IPS-NIHi7 (cell line): ENCODE data around the gene POLR2I.
"Not testable (repeated sequence)": the region's sequence is repeated elsewhere in the genome, so short reads cannot be mapped to it uniquely, and the experiment has no call there.

ENCODE experiments used
- DNase-seq: peaks from one replicate; pipeline ENCODE4 v3.0.0; 2012; ENCODE audit warnings: mixed read lengths; ENCODE audit errors: extremely low spot score

Gene POLR2I

DNA sequence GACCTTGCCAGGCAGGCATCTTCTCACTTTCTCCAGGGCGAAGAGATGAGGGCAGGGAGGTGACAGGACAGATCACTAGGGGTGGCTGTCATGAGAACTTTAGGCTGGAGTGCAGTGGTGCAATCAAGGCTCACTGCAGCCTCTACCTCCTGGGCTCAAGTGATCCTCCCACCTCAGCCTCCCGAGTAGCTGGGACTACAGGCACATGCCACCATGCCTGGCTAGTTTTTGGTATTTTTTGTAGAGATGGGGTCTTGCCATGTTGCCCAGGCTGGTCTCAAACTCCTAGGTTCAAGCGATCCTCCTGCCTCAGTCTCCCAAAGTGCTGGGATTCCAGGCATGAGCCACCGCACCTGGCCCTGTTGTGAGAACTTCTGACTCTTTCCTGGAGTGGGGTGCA is 20.2 kb upstream of the POLR2I start:
- DNase-seq = not testable (repeated sequence)

DNA sequence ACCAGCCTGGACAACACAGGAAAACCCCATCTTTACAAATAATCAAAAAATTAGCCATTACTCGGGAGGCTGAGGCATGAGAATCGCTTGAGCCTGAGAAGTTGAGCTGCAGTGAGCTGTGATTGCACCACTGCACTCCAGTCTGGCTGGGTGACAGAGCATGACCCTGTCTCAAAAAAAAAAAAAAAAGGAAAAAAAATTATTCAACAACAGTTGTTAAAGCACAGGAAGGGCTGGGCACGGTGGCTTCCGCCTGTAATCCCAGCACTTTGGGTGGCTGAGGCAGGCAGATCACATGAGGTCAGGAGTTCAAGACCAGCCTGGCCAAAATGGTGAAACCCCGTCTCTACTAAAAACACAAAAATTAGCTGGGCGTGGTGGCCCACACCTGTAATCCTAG is 16.5 kb upstream of the POLR2I start:
- DNase-seq = not testable (repeated sequence)

DNA sequence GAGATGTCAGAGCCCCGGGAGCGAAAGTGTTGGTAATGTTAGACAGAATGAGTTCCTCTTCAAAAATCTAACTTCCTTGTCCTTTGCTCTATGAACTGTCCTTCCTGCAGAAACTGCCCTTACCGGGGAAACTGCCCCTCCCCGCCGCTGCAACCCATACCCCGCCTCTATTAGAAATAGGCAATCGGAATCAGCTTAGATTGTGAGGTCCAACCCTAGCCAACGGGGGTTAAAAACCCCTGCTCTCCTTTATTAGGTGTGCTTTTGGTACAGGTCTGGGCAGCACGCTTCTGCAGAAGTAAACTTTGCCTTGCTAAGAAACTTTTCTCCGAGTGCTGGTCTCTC is 13.7 kb upstream of the POLR2I start:
- DNase-seq = no peak

DNA sequence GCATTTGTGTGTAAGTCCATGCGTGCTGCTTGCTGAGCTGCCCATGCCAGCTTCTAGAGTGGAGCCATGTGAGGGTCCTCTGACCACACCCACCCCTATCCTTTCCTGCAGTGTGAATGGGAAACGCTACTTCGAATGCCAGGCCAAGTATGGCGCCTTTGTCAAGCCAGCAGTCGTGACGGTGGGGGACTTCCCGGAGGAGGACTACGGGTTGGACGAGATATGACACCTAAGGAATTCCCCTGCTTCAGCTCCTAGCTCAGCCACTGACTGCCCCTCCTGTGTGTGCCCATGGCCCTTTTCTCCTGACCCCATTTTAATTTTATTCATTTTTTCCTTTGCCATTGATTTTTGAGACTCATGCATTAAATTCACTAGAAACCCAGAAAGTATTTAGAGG is 10.9 kb upstream of the POLR2I start:
- DNase-seq = no peak

DNA sequence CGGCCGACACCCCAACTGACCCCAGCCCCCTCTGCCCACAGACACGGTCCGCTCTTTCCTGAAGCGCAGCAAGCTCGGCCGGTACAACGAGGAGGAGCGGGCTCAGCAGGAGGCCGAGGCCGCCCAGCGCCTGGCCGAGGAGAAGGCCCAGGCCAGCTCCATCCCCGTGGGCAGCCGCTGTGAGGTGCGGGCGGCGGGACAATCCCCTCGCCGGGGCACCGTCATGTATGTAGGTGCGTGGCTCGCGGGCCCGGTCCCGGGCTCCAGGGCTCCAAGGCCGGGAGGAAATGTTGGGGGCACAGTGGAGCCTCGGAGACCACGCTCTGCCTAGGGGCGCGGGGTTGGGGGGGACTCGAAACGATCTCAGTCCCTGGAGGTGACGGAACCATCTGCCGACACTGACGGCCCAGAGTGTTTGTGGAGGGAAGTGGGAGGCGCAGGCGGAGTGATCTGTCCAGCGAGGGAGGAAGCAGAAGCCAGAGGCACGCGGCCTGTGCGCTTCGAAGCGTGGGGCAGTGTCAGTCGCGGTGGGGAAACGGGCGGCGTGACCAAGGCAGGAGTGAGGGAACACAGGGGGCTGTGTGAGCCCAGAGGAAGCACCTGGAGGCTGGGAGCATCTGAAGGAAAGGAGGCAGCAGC is 6.9 kb upstream of the POLR2I start:
- no peak for DNase-seq

DNA sequence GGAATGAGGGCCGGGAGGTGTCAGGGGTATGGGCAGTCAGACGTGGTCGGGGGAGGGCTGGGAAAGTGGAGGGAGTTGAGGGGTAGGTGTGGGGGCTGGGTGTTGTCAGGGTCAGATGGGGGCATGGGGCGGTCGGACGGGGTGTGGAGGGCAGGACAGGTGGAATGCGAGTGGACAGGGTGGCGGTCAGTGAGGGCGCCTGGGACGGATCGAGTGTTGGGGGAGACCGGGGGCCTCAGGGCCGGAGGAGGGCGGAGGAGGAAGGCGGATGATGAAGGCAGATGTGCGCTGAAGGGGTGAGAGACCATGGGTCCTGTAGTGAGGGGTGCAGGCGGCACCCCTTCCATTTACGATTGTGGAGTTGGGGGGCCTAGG is 6.3 kb upstream of the POLR2I start:
- no peak for DNase-seq

DNA sequence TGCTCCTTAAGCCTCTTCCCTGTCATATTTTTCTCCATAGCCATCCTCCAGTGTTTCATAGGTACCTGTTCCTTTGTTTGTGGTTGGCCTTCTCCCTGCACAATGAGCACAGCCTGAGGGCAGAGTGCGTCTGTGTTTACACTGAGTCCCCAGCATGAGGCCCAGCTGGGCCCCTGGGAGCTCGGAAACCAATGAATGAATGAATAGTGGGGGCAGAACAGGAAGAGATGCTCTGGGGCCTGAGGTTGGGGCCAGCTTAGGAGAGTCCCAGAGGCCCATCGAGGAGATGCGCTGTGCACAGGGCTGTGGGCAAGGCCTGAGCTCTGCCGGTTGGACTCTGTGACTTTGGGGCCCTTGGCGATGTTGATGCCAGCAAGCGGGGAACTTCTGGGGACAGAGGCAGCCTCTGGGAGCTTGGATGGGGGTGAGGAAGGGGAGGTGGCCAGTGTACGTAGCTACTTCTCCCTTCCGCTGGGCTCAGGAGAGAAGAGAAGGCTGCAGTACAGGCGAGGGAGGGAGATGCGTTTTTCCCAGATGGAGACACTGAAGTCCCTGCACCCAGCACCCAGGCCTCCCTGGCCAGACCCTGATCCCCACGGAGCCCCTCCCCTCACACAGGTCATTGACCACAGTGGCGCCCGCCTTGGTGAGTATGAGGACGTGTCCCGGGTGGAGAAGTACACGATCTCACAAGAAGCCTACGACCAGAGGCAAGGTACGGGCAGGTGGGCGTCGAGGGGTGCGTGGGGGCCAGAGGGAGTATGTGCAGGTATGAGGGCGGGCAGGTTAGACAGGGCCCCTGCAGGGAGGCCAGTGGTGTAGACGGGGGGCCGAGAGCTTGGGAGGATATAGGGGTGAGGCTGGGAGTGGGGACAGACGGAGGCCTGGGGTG is 5.7 kb upstream of the POLR2I start:
- DNase-seq = no peak

DNA sequence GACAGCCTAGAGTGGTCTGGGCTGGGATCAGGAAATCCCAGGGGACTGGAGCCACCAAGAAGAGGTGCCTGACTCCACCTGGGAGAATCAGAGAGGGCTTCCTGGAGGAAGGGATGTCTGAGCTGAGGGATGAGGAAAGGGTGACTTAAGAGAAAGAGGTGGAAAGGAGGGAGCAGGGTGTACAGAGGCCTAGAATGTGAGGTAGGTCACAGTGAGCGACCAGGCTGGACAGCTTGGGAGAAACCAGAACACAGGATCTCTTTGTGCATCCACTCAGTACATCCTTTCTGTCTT is 1.6 kb upstream of the POLR2I start:
- DNase-seq = no peak

DNA sequence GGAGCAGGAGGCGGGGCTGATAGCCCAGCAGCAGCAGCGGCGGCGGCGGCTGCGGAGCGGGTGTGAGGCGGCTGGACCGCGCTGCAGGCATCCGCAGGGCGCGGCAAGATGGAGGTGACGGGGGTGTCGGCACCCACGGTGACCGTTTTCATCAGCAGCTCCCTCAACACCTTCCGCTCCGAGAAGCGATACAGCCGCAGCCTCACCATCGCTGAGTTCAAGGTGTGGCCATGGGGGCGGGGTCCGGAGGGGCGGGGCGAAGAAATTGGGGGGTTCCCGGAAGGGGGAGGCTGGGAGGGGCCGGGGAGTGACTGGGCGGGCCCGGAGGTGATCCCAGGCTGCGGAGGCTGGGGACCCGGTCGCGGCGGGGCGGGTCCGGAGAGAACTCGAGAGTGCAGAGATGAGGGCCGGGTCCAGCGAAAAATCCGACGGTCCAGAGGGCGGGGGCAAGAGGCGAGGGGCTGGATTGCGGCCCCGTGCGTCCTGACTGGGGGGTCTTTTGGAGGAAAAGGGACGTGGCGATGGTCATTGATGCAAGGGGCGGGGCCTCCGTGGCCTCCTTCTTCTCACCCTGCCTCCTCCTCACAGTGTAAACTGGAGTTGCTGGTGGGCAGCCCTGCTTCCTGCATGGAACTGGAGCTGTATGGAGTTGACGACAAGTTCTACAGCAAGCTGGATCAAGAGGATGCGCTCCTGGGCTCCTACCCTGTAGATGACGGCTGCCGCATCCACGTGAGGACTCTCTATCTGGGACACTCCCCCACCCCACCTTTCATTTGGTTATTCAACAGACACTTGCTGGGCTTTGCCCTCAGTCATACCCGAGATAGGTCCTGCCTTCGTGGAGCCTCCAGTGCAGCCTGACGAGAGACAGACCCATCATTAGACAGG is 1.0 kb upstream of the POLR2I start, which contains the start of gene TBCB:
TBCB (plus strand) TSS at position 16 of the 891 bp plus-strand sequence; CDS start at position 109, 93 bp downstream.
- DNase-seq = peak; percentile 75

DNA sequence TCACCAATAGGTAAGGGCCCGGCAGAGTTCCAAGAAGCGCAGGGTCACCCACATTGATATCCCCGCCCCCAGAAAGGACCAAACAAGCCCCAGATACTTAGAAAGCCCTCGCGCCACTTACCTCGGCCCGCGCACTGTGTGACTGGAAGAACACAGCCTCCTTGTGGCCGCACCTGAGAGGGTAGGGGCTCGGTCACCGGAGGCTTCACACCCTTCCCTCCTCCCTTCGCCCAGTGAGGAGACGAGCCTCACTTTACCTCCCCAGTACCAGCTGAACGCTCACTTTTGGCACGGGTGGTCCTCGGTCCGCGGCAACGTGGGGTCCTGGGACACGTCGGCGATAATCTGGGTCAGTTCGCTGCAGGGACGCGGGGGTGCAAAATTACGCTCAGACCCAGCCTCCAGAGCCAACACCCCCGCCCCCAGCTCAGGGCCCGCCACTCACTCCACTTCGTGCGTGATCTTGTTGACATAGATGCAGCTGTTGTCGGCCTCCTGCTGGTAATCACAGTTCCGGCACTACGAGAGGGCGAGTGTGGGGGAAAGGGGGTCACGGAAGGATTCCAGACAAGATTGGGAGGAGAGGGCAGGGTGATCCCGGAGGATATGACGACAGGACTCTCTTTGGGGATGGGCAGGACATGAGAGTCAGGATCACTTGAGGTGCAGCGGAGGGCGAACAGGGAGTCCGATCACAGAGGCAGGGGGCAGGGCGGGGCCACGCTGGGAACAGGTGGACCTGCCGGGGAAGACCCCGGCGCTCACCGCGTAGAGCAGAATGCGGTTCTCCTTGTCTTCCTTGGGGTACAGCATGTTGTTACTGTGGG is 568 bp downstream of the POLR2I start:
- DNase-seq = peak; percentile 42

DNA sequence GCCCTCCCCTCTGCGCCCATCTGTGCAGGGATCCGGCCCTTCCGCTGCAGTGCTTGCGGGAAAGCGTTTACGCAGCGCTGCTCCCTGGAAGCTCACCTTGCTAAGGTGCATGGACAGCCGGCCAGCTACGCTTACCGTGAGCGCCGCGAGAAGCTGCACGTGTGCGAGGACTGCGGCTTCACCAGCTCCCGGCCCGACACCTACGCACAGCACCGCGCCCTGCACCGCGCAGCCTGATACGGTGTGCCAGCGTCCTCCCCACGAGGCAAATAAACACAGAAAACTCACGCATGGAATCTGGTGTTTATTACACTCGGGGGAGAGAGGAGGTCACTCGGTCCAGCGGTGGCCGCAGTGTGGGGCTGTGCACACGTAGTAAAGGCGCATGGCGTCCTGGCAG is 1.2 kb downstream of the POLR2I start:
- DNase-seq = no peak

DNA sequence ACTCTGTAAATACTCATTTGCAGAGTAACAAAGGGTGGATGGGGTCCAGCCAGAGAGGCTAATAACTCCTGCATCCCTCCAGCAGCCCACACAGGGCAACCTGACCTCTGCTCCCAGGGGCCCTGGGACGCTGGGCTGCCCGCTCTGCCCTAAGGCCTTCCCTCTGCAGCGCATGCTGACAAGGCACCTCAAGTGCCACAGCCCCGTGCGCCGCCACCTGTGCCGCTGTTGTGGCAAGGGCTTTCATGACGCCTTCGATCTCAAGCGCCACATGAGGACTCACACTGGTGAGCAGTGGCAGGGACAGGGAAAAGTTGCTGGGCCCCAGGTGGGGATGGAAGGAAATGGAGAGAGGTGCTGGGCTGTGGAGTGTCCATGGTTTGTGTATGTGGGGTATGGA is 2.0 kb downstream of the POLR2I start:
- DNase-seq = no peak

DNA sequence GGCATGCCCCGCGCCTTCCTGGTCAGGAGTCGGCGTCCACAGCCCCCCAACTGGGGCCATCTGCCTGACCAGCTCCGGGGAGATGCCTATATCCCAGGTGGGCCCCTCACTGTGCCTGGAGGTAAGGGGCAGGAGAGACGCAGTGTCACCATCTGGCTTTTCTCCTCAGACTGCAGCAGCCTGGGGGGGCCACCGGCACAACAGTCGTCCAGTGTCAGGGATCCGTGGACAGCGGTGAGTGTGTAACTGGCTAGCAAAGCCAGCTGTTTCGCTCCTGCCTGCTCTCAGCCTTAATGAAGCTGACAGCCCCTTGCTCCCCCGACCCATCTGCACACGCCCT is 3.5 kb downstream of the POLR2I start:
- no peak for DNase-seq

DNA sequence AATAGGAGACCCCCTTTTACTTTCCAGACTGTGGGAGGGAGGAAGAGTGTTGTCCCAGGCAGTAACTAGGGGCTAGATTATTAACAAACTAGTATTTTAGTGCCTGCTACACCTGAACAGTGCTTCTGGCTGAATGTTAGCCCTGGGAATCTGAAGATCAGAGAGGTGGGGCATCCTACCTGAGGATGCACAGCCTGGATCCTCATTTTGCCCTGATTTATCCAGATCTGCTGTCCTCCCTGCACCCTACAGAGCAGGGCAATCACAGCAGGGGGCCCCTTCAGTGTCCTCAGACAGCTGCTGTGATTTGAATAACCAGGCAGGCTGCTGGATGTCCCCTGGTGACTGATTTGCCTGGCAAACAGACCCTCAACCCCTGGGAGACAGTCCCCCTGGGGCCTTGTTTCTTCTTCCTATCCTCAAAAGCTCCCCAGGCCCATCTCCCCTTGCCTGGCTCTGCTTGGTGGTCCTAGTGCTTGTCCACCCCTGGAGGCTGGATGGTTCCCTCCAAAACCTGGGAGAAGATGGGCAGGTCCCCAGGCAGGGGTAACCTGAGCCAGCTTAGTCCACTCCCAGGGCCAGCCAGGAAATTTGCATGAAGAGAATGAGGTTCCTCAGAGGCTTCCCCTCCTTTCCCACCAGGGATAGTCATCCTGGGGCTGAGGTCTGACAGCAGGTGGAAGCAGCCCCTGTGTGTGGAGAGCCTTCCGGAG is 4.0 kb downstream of the POLR2I start, which contains the start of gene OVOL3:
OVOL3 (plus strand) TSS at position 657 of the 713 bp plus-strand sequence. CDS start 60 bp downstream, outside the sequence.
- DNase-seq = peak; percentile 67

DNA sequence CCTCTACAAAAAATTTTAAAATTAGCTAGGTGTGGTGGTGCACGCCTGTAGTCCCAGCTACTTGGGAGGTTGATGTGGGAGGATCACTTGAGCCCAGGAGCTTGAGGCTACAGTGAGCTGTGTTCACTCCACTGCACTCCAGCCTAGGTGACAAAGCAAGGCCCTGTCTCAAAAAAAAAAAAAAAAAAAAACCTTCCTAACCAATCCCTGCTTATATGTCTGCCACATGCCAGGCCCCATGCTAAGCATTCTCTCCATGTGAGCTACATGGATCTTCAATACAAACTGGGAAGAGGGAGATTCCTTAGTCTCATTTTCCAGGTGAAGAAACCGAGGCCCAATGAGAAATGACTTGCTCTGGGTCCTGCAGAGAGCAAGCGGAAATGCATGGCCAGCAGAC is 6.0 kb downstream of the POLR2I start:
- no peak for DNase-seq

DNA sequence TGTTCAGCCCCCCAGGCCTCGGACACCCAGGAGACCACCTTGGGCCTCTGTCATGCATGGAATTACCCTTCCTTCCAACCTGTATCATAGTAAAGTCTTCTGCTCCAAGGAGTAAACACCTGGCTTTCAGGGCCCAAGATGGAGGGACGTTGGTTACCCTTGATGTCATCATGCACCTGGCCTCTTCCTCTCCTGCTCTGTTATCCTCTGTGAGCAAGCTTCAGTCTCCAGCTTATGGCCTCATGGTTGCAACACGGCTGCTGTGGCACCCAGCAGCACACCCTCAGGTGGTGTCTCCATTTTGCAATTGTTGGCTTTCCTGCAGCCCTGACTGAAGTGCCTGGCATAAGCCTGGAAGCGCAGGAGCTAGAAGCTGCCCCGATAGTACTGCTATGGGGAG is 7.7 kb downstream of the POLR2I start:
- no peak for DNase-seq

DNA sequence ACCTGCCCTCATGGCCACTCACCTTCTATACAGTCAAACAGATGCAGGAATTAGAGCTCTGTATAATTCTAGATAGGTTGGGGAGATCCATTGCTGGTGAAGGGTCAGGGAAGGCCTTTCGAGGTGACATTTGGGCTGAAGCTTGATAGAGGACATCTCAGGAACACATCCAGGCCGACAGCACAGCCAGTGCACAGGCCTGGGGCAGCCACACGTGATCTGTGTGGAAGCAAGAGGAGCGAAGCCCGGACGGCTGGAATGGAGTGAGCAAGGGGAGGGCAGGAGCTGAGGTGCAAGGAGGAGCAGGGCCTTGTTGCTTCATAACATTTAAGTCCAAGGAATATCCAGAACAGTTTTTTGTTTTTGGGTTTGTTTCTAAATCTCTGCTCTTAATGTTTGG is 8.2 kb downstream of the POLR2I start:
- DNase-seq = no peak

DNA sequence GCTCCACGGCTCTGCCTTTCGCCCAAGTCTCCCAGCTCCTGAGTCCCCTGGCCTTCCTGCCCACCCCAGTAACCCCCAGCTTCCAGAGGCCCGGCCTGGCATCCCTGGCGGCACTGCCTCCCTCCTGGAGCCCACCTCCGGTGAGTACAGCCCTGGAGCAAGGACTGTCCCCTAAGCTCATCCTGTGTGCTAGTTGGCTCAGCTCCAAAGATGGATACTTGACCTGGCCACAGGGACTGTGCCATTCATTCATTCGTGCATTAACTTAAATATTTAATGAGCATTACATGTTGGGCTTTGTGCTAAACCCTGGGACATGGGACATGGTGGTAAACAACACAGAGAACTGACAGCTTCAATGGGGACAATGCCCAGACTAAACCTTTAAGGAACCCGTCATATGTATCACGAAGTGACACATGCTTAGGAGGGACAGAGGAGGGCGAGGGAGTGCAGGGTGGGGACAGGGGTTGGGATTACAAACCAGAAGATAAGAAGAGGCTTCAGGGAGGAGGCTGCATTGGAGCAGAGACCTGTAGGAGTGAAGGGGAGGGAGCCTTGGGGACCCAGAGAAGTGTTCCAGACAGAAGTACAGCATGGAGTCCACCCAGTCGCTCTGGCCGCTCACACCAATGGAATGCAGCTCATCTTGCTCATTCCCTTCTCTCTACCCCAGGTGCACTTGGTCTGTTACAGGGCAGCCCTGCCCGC is 10.7 kb downstream of the POLR2I start:
- no peak for DNase-seq

DNA sequence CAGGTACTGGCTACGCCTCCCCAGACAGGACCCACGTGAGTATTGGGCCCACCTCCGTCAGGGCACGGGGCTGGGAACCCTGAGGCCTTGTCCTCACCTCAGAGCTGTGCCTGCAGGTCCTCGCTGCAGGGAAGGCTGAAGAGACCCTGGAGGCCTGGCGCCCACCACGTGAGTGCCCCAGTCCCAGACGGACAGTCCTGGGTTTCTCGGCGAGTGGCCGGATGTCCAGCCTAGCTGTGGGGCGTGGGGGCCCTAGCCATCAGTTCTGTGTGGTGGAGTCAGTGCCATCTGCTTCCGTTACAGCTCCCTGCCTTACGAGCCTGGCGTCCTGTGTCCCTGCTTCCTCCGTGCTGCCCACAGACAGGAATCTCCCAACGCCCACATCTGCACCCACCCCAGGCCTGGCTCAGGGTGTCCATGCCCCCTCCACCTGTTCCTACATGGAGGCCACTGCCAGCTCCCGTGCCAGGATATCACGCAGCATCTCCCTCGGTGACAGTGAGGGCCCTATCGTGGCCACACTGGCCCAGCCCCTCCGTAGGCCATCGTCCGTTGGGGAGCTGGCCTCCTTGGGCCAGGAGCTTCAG is 11.5 kb downstream of the POLR2I start:
- DNase-seq = no peak
